GM18520 (cell line): ENCODE measurements around the gene PODN.

Experiments used
- ATAC-seq: cut with Tn5 transposase; IDR thresholded peaks from one replicate; pipeline ENCODE4 v1.9.1; 2021; ENCODE audit not compliant: unreplicated experiment

Gene PODN

DNA sequence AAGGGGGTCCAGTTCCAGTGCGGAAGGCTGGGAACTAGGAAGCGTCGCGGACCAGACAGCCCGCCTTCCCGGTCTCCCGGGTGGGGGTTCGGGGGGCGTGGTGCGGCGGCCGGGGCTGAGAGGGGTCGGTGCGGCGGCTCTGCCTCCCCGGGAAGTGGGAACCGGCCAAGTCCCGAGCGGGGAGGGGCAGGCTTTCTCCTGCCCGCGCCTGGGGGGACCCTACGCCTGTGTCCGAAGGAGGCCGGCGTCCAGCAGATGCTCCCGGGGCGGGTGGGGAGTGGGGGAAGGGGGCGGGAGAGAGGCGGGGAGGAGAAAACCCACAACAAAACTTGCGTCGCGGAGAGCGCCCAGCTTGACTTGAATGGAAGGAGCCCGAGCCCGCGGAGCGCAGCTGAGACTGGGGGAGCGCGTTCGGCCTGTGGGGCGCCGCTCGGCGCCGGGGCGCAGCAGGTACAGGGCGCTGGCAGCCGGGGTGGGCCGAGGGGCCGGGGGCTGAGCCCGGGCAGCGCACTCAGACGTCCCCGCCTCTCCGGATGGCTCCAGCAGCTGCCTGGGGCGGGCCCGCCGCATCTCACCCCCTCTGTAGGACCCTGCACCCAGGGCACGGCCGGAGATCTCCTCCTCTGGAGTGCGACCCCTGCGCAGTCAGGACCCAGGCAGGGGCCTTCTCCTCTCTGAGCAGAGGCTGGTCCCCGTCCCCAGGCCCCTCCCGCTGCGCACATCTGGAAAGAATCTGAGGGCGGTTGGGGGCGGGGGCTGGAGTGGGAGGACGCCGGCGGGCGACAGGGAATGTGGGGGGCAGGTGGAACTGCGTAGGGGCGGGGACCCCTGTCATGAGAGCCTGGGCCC is at the start of gene PODN:
PODN (plus strand) TSS at position 355 of the 849 bp plus-strand sequence. CDS start 7,643 bp downstream, outside the sequence.
- ATAC-seq: no peak

GRCh38 chr1:53014791-53015507 is 47.1 kb upstream of the PODN start:
- ATAC-seq: no peak

GRCh38 chr1:53015508-53015860 is 46.5 kb upstream of the PODN start:
- no peak for ATAC-seq

DNA sequence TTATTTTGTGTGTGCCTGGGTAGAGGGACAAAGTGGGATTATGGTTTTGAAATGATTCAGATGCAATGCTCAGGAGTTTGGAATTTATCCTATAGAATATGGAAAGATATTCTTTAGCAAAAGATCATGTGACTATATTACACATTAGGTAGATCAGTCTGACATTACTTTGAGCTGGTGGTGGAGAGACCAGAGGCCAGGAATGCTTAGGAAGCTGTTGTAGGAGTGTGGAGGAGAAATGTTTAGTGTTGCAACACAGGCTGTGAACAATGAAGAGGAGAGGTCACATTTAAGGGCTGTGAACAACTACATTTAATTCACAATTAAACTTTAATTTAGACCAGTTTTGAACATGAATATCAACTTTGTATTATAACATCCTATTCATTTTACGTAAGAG is 45.3 kb upstream of the PODN start:
- no peak for ATAC-seq

DNA sequence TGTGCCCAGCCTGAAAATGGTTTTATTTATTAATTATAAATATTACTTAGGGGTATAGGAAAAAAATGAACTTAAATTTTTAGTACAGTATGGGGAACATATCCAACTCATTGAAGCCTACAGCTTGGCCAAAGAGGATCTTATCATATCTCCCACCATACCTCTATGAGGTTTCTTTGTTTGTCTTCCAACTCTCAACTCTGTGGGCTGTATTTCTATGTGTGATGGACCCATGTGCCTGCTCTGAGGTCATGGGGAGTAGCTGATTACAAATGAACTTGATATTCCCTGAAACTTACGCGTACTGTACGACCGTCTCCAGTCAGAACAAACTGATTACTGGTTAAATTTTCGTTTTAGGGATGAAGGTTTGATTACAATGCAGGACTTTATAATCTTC is 41.4 kb upstream of the PODN start:
- ATAC-seq: no peak

GRCh38 chr1:53022179-53022578 is 39.8 kb upstream of the PODN start:
- no peak for ATAC-seq

DNA sequence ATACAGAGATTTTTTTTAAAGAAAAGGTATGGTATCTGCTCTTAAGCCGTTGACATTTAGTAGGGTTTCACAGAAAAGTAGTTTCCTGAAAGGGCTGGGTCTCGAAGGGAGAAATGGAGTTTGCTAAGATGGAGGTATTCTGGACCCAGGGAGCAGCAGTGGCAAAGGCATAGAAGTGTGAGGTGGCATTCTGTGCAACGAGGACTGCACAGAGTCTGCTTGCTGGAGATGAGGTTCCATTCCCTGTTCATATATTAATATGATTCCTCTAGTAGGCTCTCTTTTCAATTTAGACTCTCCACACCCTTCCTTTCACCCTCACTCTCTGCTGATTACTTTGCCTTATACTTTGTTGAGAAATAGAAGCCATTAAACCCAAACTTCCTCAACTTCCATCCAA is 38.5 kb upstream of the PODN start:
- no peak for ATAC-seq

DNA sequence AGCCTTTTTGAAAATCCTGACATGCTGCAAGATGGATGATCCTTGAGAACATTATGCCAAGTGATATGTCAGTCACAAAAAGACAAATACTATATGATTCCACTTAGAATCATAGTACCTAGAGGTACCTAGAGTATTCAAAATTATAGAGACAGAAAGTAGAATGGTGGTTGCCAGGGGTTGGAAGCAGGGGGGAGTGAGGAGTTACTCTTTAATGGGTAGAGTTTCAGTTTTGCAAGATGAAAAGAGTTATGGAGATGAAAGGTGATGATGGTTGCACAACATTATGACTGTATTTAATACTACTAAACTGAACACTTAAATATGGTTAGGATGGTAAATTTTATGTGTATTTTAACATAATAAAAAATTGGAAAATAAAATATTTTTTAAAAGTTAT is 37.9 kb upstream of the PODN start:
- no peak for ATAC-seq

- no peak for ATAC-seq
These were observed 36.8 kb upstream of the PODN start for GRCh38 chr1:53025034-53025768.

- ATAC-seq: no peak
These were observed 36.3 kb upstream of the PODN start for GRCh38 chr1:53025769-53026112.

DNA sequence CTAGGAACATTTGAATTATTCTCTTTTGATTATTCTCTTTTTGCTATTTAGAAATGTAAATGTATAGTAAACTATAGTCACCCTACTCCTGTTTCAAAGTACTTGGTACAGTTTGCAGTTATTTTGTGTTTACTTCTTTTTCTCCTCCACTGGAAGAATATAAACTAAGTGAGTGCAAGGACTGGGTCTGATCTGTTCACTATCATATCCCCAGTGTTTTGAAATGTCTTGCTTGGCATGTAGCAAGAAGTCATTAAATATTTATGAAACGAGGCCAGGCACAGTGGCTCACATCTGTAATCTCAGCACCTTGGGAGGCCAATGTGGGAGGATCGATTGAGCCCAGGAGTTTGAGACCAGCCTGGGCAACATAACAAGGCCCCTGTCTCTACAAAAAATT is 35.8 kb upstream of the PODN start:
- no peak for ATAC-seq

DNA sequence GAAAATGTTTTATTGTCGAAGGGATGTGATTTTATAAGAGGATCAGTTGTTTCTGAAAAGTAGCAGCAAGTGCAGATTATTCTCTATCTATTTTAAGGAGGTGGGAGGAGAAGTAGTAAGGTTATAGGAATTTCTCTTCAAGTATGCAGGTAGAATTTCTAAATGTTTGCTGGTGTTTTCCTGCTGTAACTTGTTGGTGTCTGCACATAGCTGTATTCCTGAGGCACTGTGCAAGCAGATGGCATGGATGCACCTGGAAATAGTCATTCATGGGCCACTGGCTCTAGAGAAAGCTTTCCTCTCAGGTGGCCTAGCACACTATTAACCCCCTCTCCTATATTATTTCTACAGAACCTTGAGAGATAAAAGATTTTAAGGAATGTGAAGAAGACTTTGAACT is 30.3 kb upstream of the PODN start:
- no peak for ATAC-seq

GRCh38 chr1:53037159-53037558 is 24.9 kb upstream of the PODN start:
- ATAC-seq: no peak

DNA sequence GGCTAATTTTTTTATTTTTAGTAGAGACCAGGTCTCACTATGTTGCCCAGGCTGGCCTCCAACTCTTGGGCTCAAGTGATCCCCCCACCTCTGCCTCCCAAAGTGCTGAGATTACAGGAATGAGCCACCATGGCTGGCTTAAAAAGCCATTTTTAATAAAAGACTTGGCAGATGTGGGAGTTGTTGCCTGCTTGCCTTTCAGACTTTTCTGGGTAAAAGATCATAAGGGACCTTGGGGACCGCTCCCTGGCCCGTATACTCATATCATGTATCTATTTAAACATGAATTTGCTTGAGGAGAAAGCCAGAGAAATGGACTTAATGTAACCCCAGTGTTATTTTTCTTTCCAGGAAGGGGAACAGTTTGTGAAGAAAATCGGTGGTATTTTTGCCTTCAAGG is 23.4 kb upstream of the PODN start:
- ATAC-seq: no peak

- no peak for ATAC-seq
These were observed 18.7 kb upstream of the PODN start for GRCh38 chr1:53043271-53043670.

DNA sequence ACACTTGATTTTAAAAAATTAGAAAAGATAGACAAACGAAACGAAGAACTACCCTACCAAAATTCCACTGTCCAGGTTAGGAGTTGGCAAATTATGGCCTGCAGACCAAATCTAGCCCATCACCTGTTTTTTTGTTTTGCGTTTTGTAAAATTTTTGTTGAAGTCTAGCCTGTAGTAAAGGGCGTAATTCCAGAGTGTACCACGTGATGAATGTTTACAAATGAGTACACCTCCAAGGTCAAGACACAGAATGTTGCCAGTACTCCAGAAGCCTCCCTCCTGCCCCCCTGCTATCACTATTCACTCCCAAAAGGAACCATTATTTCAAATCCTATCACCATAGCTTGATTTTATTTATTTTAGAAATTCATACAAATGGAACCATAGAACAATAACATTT is 17.1 kb upstream of the PODN start:
- no peak for ATAC-seq

GRCh38 chr1:53046930-53047329 is 15.1 kb upstream of the PODN start:
- ATAC-seq: no peak

DNA sequence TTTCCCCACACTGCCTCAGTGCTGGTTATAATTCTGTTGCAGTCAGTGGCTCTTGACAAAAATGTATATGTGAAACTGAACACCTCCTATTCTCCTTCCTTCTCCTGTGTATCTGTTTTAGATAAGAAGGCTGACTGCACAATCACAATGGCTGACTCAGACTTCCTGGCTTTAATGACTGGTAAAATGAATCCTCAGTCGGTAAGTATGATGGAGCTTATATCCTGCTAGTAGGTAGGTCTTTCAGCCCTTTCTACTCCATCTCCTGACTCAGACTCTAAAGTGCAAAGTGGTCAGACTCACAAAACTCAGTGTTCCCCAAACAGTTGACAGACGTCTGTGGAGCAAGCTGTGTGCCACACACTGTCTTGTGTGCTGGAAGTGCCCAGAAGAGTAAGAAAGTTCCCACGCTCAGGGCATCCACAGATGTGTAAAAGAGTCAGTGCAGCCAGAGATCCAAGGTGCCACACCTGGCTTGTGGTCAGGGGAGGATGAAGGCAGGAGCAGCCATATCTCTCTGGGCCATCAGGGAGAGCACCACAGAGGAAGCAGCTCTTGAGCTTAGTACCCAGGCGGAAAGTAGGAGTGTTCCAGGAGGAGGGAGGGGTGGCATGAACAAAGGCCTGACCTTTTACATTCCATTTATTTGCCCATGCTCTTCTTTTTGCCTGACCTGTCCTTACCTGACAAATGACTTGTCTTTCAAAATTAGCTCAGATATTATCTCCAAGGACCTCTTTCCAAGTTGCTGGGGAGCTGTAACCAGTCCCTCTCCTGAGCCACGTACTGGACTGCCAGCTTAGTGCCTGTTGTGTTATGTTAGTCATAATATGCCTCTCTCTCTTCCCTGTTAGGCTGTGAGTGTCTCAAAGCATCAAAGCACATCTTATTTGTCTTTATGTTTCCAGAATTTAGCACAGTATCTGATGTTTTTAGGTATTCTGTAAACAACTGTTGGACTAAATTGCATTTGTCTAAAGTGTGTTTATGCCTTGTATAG is 14.0 kb upstream of the PODN start:
- ATAC-seq: no peak

- ATAC-seq: no peak
These were observed 12.9 kb upstream of the PODN start for GRCh38 chr1:53048960-53049573.

- no peak for ATAC-seq
These were observed 12.4 kb upstream of the PODN start for GRCh38 chr1:53049574-53049967.
